Kidney (tissue), 14 donors: Measurements from ENCODE around the gene TBL1XR1. TPM values are rescaled to one million over a fixed set of nuclear protein-coding genes. Genes with fewer than 3 reads are reported as not detected.

Experiments
- DNase-seq, 5 donors: peaks; one replicate each; pipeline ENCODE4 v3.0.0-alpha.2; 2013 to 2020
- FAIRE-seq: peaks from 2 replicates; lab custom pipeline; 2012; peaks lifted over from hg19 to GRCh38; lab: Jason Lieb, UNC
- H3K27ac ChIP-seq, 2 donors: one replicate each; pipeline ENCODE4 v1.7.0; 2013; ENCODE audit warnings: low read depth in 2 of 2, low read length in 2 of 2, inconsistent platforms in 1 of 2
- H3K27me3 ChIP-seq: one replicate; pipeline ENCODE4 v1.7.1; 2013; ENCODE audit warnings: low read length, inconsistent platforms; ENCODE audit not compliant: control insufficient read depth, insufficient read depth
- H3K36me3 ChIP-seq, 3 donors: one replicate each; pipeline versions ENCODE4 v1.7.0 to v1.7.1; 2013; ENCODE audit warnings: low read length in 3 of 3, control low read depth in 1 of 3, inconsistent platforms in 1 of 3; ENCODE audit not compliant: insufficient read depth in 3 of 3, control insufficient read depth in 2 of 3
- H3K4me1 ChIP-seq, 3 donors: one replicate each; pipeline versions ENCODE4 v1.7.0 to v1.7.1; 2013; ENCODE audit warnings: low read length in 3 of 3, inconsistent platforms in 1 of 3, low read depth in 1 of 3; ENCODE audit not compliant: control insufficient read depth in 2 of 3, insufficient read depth in 2 of 3
- H3K4me3 ChIP-seq, 3 donors: one replicate each; pipeline versions ENCODE4 v1.7.0 to v1.8.1; 2013; ENCODE audit warnings: low read length in 3 of 3, control low read depth in 1 of 3, inconsistent platforms in 1 of 3
- H3K9ac ChIP-seq, 3 donors: one replicate each; pipeline versions ENCODE4 v1.7.0 to v1.7.1; 2013; ENCODE audit warnings: low read length in 3 of 3, control low read depth in 1 of 3, inconsistent platforms in 1 of 3
- H3K9me3 ChIP-seq, 3 donors: one replicate each; pipeline versions ENCODE4 v1.7.0 to v1.7.1; 2013; ENCODE audit warnings: low read length in 3 of 3, control low read depth in 1 of 3, inconsistent platforms in 1 of 3; ENCODE audit not compliant: control insufficient read depth in 2 of 3, insufficient read depth in 1 of 3
- CTCF ChIP-seq: IDR thresholded peaks from 3 replicates; pipeline ENCODE4 v1.5.1; 2012; ENCODE audit warnings: mild to moderate bottlenecking, moderate library complexity, borderline replicate concordance; ENCODE audit not compliant: insufficient read depth; ENCODE audit errors: extremely low read depth
- intact Hi-C: fragments of 100-400 bp; cut with DNase I; formaldehyde crosslinking; loops from one replicate; pipeline ENCODE4 v1.11.1; 2022
- polyA plus RNA-seq: library from polyadenylated mRNA; stranded (reverse); fragments of 350-450 nt; fragmentation: Illumina TruSeq; extraction: RNeasy Lipid Tissue Mini Kit (QIAGEN cat#74804); gene quantifications from one replicate; pipeline ENCODE4 v1.2.3, GENCODE V29; 2014; ENCODE audit warnings: low read depth, low replicate concordance; ENCODE audit not compliant: insufficient read depth
- total RNA-seq: library from RNA; stranded (reverse); fragmentation: NEBNext Ultra II Directional; extraction: Animal tissue kit (Norgen Biotek cat#: 25700); gene quantifications from one replicate; pipeline ENCODE4 v1.2.1, GENCODE V29; 2021
- donor health status: control.
- donor health status: control.
- donor health status: control.
- donor health status: control.
- donor health status: control.
- donor health status: DM: yes; HTN: yes; CAD: no.
- donor health status: Normal renal cell carcinoma (clear cell type).

TBL1XR1 gene
- total and polyA plus RNA-seq, 2 donors from 2014 or later, result 31.3 to 205 TPM

GRCh38 chr3:177096615-177097014, 100.7 kb downstream of the TBL1XR1 start:
- no peak overlapping the region for H3K4me3 ChIP-seq
- H3K27ac ChIP-seq, result no peak overlapping the region
- no peak overlapping the region for H3K9ac ChIP-seq
- peaks cover 0 to 4% (median 0%) of the 10 kb centered on the region in 3 donors for H3K9me3 ChIP-seq
- intact Hi-C loops, result no loop called here
- TF ChIP-seq CTCF, result no peak
- DNase-seq (peak in 2 of 5 donors; percentile 51 to 54), FAIRE-seq (no peak)
- no peaks in the 10 kb centered on the region for H3K27me3 ChIP-seq
- H3K36me3 ChIP-seq, result peaks cover 0 to 2% (median 0%) of the 10 kb centered on the region in 3 donors
- peaks cover 0 to 12% (median 0%) of the 10 kb centered on the region in 3 donors for H3K4me1 ChIP-seq

- Histone ChIP-seq H3K27me3 (no peaks in the 10 kb centered on the region), H3K36me3 (peaks cover 0 to 2% (median 0%) of the 10 kb centered on the region in 3 donors), H3K4me1 (peaks cover 0 to 12% (median 3%) of the 10 kb centered on the region in 3 donors), H3K27ac (no peak overlapping the region), H3K9me3 (peaks cover 0 to 4% (median 0%) of the 10 kb centered on the region in 3 donors), H3K4me3 (no peak overlapping the region), H3K9ac (no peak overlapping the region)
- DNase-seq (no peak), FAIRE-seq (no peak)
- intact Hi-C loops, result no loop called here
- no peak for TF ChIP-seq CTCF
Measured at GRCh38 chr3:177093966-177094365, 103.3 kb downstream of the TBL1XR1 start.

GRCh38 chr3:177089901-177090300, 107.4 kb downstream of the TBL1XR1 start:
- Histone ChIP-seq H3K27me3 (no peaks in the 10 kb centered on the region), H3K9me3 (peaks cover 0 to 4% (median 0%) of the 10 kb centered on the region in 3 donors), H3K27ac (no peak overlapping the region), H3K4me3 (no peak overlapping the region), H3K4me1 (peaks cover 0 to 5% (median 0%) of the 10 kb centered on the region in 3 donors), H3K9ac (no peak overlapping the region), H3K36me3 (peaks cover 0 to 2% (median 0%) of the 10 kb centered on the region in 3 donors)
- no peak for TF ChIP-seq CTCF
- intact Hi-C loops, result no loop called here
- no peak for DNase-seq
- no peak for FAIRE-seq

GRCh38 chr3:177089110-177089509, 108.2 kb downstream of the TBL1XR1 start:
- no peak for TF ChIP-seq CTCF
- Histone ChIP-seq H3K9ac (no peak overlapping the region), H3K4me1 (peaks cover 0 to 5% (median 0%) of the 10 kb centered on the region in 3 donors), H3K4me3 (no peak overlapping the region), H3K9me3 (no peaks in the 10 kb centered on the region), H3K27ac (no peak overlapping the region), H3K36me3 (no peaks in the 10 kb centered on the region), H3K27me3 (no peaks in the 10 kb centered on the region)
- intact Hi-C loops, result no loop called here
- FAIRE-seq (no peak), DNase-seq (no peak)
